HG03442 (cell line): ENCODE data around the gene KRTAP12-3.
"Not testable (repeated sequence)": the region's sequence is repeated elsewhere in the genome, so short reads cannot be mapped to it uniquely, and the experiment has no call there.

ENCODE experiments used
- ATAC-seq: cut with Tn5 transposase; IDR thresholded peaks from one replicate; pipeline ENCODE4 v1.9.1; 2021; ENCODE audit warnings: mild to moderate bottlenecking, moderate library complexity; ENCODE audit not compliant: unreplicated experiment

The KRTAP12-3 gene

DNA sequence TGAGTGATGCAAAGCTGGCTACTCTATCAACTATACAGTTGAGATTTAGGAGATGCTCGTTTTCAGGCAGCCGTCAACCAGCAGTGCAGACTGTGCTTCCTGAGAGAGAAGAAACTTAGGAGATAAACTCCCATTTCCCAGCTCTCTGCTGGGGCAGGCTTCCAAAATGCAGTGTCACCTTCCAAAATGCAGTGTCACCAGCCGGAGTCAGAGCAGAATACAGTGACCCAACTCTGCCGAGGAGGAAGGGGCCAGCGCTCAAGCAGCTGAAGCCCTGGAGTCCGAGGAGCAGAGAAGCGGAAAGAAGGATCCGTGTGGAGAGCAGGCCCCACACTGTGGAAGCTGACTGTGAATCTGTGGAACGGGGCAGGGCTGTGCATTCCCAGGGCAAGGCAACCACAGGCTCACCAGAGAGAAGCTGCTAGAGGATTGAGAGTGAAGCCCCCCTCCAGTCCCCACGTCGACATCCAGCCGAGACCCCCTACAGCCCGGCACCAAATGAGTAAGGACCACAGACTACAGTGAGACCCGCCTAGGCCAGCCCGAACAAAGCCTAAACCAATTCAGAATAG lies 24.9 kb downstream of the KRTAP12-3 start:
- ATAC-seq = no peak

DNA sequence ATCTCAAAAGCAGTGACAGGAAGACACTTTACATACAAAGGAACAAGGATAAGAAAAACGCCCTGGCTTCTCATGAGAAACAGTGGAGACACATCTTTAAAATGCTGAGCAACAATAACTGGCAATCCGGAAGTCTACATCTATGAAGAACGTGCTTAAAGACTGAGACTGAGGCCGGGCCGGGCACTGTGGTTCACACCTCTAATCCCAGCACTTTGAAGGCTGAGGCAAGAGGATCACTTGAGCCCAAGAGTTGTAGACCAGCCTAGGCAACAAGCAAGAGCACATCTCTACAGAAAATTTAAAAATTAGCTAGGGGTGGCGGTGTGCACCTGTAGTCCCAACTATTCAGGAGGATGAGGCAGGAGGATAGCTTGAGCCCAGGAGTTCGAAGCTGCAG lies 26.3 kb downstream of the KRTAP12-3 start:
- ATAC-seq = no peak

DNA sequence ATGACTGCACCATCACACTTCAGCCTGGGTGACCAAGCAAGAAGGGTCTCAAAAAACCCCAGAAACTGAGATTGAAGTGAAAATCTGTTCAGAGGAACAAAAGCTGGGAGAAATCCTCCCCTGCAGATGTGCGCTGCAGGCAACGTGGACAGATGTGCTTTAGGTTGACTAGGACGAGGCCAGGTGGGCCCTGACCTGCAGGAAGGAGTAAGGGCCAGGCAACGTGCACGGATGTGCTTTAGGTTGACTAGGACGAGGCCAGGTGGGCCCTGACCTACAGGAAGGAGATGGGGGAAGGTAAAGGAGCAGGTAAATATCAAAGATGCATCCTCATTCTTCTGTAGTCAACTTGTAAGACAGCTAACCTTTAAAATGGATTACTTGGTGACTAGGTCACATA lies 26.8 kb downstream of the KRTAP12-3 start:
- ATAC-seq = no peak

DNA sequence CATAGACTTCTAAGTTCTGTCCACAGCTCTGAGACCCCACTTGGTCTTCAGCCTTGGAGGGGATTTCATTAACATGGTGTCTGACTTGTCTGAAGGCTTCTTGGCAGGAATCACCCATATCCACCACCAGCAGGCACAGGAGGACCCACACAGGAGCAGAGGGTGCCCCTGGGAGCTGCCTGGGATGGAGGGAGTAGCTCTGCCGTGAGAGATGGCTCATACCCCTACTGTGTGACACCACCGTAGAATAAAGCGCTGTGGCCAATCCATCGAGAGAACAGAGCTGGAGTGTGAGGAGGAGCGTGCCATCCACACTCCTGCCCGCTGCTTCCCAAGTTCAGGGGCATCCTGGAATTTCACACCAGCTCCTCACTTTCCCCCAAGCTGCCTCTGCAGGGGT lies 27.3 kb downstream of the KRTAP12-3 start:
- not testable (repeated sequence) for ATAC-seq

DNA sequence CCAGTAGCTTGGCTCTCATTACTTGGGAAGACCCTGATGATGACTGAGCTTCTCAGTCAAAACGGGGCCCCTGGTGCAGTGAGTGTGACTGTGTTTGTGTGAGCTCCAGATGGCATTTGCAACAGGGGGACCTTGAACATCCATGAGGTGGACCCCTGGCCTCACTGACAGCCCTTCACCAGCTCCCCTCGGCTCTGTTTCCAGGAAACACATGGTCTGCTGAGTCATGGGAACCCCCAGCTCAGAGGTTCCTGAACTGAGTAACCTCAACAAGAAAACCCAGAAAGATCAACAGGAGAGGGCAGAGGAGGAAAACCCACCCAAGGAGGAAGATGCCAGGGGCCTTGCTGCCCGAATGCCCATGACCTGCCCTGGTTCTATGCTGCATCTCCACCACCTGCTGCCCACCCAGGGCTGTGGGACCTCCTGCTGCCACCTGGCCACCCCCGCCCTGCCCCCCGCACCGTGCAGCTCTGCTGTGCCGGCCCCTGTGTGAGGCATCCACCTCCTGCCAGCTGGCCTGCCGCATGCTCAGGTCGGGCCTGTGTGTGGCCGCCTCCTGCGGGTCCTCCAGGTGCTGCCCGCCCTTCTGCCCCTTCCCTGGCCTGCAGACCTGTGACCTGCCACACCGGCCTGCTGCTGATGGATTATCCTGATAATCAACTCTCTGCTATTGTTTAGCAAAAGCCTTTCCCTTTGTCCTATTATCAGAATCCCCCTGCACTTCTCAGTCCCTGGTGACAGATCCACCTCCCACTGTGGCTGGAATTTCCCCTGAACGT lies 28.5 kb downstream of the KRTAP12-3 start:
- no peak for ATAC-seq

DNA sequence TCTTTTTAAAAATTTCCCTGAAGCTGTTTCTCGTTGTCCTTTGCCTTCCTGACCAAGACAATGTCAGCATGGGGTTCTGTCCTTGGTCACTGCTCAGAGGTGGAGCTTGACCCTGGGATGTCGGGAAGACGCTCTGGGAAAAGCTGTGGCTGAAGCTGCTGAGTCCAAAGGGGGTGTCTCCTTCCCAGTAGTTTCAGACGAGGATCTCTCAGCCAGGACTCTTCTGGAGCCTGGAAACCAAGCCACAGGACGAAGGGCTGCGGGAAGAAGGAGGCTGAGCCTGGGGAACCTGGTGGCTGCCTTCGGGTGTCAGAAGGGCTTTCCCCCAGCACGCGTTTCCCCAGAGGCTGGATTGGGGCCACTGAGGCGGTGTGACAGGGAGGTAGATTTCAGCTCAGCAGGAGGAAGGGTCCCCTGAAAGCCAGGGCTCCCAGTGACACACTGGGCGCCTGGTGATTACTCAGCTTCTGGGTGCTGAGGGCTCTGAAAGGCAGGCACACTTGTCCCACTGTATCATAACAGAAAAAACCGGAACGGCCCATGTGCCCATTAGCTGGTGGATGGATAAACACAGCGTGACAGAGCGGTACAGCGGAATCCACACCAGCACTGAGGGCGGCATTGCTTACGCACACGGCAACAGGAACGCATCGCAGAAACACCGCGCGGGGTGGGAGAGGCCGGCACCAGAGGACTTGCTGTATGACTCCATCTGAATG lies 29.3 kb downstream of the KRTAP12-3 start:
- no peak for ATAC-seq

DNA sequence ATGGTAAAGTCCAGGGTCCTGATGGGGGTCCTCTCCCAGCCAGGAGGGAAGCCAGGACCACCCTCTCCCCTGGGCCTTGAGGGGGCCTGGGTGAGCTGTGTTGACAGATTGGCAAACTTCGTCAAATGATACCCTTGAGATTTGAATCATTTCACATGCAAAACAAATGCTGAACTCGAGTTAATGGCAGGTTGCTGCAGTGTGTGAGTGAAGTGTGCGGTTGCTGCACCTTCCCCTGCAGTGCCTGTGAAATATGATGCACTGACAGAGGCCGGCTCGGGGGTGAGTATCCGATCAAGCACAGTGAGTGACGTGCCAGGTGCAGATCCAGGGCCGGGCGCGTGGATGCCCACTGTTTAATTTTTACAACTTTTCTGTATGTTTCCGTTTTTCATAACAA lies 29.9 kb downstream of the KRTAP12-3 start:
- ATAC-seq = no peak

DNA sequence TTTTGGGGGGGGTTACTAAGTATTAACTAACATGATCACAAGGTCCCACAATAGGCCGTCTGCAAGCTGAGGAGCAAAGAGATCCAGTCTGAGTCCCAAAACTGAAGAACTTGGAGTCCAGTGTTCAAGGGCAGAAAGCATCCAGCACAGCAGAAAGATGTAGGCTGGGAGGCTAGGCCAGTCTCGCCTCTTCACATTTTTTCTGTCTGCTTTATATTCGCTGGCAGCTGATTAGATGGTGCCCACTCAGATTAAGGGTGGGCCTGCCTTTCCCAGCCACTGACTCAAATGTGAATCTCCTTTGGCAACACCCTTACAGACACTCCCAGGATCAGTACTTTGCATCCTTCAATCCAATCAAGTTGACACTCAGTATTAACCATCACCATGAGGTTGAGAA lies 32.0 kb downstream of the KRTAP12-3 start:
- not testable (repeated sequence) for ATAC-seq

DNA sequence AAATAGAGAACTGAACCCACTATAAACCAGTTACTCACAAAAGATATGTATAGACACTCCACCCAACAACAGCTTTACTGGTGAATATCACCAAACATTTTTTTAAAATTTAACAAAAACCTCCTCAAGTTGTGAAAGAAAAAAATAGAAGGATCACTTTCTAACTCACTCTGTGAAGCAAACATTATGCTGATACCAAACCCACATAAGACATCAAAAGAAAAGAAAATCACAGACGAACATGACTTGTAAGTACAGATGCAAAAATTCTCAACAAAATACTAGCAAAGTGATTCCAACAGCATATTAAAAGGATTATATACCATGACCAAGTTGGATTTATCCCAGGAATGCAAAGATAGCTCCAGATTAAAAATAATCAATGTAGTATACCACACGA lies 34.0 kb downstream of the KRTAP12-3 start:
- no peak for ATAC-seq

DNA sequence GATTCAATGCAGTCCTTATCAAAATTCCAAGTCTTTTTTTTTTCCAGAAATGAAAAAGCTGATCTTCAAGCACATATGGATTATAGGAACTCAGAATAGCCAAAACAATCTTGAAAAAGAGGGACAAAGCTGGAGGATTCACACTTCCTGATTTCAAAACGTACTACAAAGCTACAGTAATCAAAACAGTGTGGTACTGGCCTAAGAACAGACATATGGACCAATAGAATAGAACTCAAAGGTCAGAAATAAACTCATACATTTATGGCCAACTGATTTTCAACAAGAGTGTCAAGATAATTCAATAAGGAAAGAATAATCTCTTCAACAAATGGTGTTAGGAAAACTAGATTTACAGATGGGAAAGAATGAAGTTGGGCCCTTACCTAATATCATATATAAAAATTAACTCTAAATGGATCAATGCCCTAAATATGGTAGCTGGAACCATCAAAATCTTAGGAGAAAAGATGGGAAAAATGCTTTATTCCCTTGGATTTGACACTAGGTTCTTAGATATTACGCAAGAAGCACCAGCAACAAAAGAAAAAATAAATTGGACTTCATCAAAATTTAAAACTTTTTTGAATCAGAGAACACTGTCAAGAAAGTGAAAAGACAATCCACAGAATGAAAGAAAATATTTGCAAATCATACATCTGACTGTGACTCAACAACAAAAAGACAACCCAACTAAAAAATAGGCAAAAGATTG lies 35.2 kb downstream of the KRTAP12-3 start:
- ATAC-seq = no peak

DNA sequence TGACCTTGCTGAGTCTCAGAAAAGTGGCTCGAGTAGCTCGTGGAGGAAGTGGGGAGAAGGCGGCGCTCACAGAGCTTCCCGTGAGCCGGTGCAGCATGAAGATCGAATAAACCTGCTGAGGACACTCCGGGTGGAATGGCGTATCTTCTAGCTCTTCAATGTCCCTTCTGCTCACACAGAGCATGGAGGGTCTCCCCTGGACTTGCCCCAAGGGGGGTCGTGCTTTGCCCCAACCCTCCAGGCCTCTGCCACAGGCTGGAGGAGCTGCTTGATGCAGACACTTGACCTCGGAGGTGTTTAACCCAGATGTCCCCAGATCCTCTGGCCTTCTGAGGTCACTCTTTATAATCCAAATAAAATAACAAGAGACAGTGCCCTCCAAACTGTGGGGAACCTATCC lies 37.0 kb downstream of the KRTAP12-3 start:
- ATAC-seq = no peak

DNA sequence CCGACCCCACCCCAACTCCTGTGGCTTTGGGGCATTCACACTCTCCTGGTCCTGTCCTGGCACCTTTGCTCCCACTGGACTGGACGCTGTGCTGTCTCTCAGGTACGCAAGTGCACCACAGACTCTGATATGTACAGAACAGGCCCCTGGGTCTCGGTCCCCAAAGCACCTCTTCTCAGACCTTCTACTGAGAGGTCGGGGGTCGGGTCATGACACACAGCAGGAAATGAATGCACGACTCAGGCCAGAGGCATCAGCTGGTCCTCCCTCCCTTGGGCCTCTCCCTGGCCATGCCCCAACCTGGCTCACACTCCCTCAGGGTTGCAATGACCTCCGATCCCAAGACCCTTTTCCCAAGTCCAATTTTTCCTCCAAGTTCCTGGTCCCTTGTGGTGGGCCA lies 37.5 kb downstream of the KRTAP12-3 start:
- no peak for ATAC-seq

DNA sequence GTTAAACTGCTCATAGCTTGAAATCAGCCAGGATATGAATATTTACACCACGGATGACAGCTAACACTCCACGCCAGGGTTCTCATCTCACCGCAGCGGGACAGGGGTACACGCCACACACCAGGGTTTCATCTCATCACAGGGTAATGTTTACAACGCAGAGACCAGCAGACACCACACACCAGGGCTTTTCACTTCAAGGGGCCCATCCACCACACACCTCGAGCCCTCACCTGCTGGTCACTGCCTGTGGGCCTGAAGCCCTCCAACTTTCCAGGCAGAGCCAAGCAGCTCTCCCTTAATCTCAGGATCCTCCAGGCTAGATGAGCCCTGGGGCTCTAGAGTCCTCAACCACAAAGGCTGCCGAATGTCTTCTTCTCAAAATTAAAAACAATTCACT lies 37.9 kb downstream of the KRTAP12-3 start:
- ATAC-seq = no peak

DNA sequence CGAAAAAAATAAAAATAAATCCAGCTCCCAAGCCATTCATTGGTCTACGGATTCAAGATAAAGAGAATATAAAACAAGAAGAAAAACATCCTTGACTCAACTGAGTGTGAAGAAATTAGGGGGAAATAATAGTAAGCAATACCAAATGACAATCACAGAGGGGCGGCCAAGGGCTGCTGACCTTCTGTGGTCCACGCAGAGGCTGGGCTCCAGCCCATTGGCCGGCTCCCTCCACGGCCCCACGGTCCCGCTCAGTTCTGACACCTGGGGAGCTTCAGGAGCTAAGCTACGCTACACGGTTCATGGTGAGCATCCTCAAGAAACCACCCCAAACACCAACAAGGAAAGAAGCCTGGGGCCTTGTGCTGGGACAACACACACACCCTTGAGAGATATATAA lies 38.8 kb downstream of the KRTAP12-3 start:
- ATAC-seq = no peak

DNA sequence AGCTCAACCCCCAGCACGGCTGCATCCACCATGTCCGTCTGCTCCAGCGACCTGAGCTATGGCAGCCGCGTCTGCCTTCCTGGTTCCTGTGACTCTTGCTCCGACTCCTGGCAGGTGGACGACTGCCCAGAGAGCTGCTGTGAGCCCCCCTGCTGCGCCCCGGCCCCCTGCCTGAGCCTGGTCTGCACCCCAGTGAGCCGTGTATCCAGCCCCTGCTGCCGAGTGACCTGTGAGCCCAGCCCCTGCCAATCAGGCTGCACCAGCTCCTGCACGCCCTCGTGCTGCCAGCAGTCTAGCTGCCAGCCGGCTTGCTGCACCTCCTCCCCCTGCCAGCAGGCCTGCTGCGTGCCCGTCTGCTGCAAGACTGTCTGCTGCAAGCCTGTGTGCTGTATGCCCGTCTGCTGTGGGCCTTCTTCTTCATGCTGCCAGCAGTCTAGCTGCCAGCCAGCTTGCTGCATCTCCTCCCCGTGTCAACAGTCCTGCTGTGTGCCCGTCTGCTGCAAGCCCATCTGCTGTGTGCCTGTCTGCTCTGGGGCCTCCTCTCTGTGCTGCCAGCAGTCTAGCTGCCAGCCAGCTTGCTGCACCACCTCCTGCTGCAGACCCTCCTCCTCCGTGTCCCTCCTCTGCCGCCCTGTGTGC lies 39.6 kb downstream of the KRTAP12-3 start, which contains the start of gene KRTAP10-12:
TSS of gene KRTAP10-12 (plus strand) at position 1 of the 639 bp plus-strand sequence. CDS start at position 31, 30 bp downstream.
- ATAC-seq = not testable (repeated sequence)

DNA sequence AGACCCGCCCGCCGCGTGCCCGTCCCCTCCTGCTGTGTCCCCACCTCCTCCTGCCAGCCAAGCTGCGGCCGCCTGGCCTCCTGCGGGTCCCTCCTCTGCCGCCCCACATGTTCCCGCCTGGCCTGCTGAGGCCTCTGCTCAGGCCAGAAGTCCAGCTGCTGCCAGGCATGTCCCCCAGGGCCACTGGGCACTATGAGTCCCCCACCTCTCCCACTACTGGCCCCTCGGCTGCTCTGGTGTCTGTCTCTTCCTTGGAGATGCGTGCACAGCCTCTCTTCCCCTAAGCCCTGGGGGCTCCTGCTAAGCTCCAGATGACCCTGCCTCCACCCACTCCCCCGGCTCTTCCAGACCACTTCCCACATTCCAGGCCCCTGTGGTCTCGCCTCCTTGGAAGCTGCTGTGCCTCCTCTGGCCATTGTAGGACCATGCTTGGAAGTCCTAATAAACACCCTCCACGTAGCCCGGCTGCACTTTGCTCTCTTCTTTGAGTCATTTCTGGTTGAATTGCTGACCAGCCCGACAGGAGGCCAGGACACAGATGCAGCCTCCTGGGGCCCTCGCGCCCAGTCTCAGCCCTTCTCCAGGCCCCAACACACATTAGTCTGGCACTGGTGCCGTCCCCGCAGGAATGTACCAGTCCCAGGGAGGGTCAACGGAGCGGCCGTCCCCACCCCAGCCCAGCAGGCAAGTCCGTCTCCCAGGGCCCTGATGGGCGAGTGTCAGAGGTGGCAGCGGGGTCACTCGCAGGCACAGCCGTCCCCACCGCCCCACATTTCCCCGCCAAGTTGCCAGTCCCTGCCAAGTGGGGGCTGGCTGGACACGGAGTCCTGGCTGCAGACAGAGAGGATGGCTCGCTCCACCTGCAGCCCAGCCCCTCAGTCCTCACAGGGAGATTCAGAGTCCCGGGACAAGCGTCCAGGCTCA lies 40.3 kb downstream of the KRTAP12-3 start:
- no peak for ATAC-seq

DNA sequence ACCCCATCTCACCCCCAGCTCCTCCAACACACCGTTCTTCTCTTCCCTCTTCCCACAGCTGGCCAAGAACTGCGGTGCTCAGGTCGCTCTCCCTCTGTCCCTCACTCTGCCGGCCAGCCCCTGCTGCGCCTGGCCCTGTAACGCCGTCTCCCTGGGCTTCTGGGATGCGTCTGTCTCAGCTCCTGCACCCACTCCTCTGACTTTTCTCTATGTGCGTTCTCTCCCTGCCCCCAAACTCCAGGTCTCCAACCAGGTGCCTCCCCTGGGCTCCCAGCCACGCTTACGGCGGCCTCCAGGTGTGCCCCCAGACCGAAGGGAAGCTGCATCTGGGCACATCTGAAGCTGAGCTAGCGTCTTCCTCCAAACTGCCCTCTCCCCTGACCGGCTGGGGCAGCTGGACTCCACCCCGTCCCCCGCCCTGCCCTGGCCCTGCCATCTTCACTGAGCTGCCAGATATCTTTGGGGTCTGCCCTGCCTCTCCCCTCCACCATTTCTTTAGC lies 41.8 kb downstream of the KRTAP12-3 start:
- no peak for ATAC-seq

DNA sequence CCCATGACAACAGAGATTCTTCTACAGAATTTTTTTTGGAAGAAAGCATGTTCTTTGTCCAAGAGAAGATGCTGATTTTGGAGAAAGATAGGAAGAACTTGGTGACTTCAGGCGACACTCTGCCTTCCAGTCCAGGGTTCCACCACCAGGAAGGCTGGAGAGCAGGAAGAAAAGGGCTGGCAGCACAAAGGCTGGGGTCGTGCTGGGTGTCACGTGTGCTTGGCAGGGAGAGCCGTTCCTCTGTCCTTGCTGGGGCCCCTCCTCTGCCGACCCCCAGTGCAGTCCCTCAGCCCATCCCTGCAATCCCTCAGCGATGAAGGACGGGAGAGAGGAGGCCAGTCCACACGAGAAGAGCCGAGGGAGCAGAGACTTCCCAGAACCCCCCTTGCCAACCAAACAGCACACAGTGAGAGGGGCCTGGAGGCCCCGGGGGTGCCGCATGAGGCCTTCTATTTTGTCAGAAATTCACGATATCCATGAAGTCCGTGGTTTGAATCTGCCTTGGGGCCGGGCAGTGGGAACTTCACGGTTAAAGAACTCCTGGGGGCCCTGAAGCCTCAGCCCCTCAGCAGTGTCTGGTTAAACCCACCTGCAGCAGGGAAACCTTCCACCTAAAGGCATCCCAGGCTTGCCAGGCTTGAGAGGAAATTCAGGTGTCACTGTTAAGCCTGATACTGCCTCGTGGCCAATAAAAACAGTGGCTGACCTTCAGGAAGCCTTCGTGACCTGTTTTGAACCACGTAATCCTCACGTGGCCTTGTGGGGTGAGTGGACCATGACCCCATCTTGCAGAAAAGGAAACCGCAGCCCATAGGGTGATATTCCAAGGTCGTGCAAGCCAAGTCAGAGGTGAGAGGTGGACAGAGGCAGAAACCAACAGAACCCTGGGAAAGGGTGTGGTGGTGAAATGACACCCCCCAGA lies 42.6 kb downstream of the KRTAP12-3 start:
- no peak for ATAC-seq

DNA sequence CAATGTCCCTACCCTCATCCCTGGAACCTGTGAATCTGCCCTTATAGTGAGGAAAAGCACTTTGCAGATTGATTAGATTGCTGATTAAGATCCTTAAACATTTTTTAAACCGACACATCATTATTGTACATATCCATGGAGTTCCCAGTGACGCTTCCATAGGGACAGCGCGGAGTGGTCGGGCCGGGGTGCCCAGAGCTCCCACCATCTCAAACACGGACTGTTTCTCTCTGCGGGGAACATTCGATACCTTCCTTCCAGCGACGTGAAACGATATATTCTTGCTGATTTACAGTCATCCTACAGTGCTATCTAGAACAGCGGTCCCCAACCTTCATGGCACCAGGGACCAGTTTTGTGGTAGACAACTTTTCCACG lies 43.3 kb downstream of the KRTAP12-3 start:
- no peak for ATAC-seq
